IPS DF 6.9 (cell line): Measurements from ENCODE around the gene DCP1A.
"Not testable (repeated sequence)": the region's sequence is repeated elsewhere in the genome, so short reads cannot be mapped to it uniquely, and the experiment has no call there.

Experiments
- DNase-seq: peaks from one replicate; pipeline ENCODE4 v3.0.0-alpha.2; 2013; ENCODE audit warnings: low read depth, low spot score
- H3K27ac ChIP-seq: one replicate; pipeline ENCODE4 v1.5.1; 2013; ENCODE audit warnings: low read length, control low read depth
- H3K27me3 ChIP-seq: 2 replicates; pipeline ENCODE4 v1.6.1; 2013; ENCODE audit warnings: mild to moderate bottlenecking, low read length; ENCODE audit not compliant: control insufficient read depth, insufficient read depth
- H3K36me3 ChIP-seq: 2 replicates; pipeline ENCODE4 v1.6.1; 2013; ENCODE audit warnings: low read length; ENCODE audit not compliant: control insufficient read depth, insufficient read depth
- H3K4me1 ChIP-seq: 2 replicates; pipeline ENCODE4 v1.6.1; 2013; ENCODE audit warnings: low read length; ENCODE audit not compliant: control insufficient read depth, insufficient read depth
- H3K4me3 ChIP-seq: 2 replicates; pipeline ENCODE4 v1.5.1; 2013; ENCODE audit warnings: mild to moderate bottlenecking, low read length
- H3K9me3 ChIP-seq: 2 replicates; pipeline ENCODE4 v1.6.1; 2013; ENCODE audit warnings: low read length, inconsistent platforms; ENCODE audit not compliant: control insufficient read depth, insufficient read depth
- WGBS: extraction: QIAGEN DNeasy Blood & Tissue Kit; methylation state at CpG from one replicate; pipeline ENCODE4 v1.1.7; 2013; ENCODE audit warnings: mixed read lengths, missing lambda C conversion rate; ENCODE audit not compliant: insufficient read length, insufficient coverage; 5-methylcytosine and 5-hydroxymethylcytosine counted together

DCP1A gene

GRCh38 chr3:53269888-53270880 is 77.2 kb downstream of the DCP1A start:
- H3K27ac ChIP-seq, result no peak overlapping the region
- H3K27me3 ChIP-seq, result no peaks in the 10 kb centered on the region
- H3K9me3 ChIP-seq, result no peaks in the 10 kb centered on the region
- DNase-seq, result peak; percentile 90
- peaks cover 5% of the 10 kb centered on the region; the same call in 1 of the 2 replicates for H3K4me1 ChIP-seq
- H3K36me3 ChIP-seq, result no peaks in the 10 kb centered on the region
- WGBS, result 100% methylated on average over 1 of the region's 12 CpGs
- H3K4me3 ChIP-seq, result no peak overlapping the region

- not testable (repeated sequence) for H3K27ac ChIP-seq, H3K36me3 ChIP-seq, H3K27me3 ChIP-seq, DNase-seq, H3K4me3 ChIP-seq, H3K4me1 ChIP-seq, H3K9me3 ChIP-seq
- no CpG with 5 or more reads among the region's 11 CpGs for WGBS
These were observed 78.2 kb downstream of the DCP1A start for GRCh38 chr3:53269193-53269592.

GRCh38 chr3:53267766-53268165 is 79.6 kb downstream of the DCP1A start:
- Histone ChIP-seq H3K36me3 (no peaks in the 10 kb centered on the region), H3K9me3 (no peaks in the 10 kb centered on the region), H3K4me1 (peaks cover 4% of the 10 kb centered on the region; the same call in 1 of the 2 replicates), H3K27me3 (no peaks in the 10 kb centered on the region), H3K4me3 (no peak overlapping the region), H3K27ac (no peak overlapping the region)
- no peak for DNase-seq

GRCh38 chr3:53264718-53265117 is 82.6 kb downstream of the DCP1A start:
- Histone ChIP-seq H3K27ac (no peak overlapping the region), H3K4me3 (no peak overlapping the region)
- WGBS, result no CpG with 5 or more reads among the region's 3 CpGs

GRCh38 chr3:53263907-53264306 is 83.4 kb downstream of the DCP1A start:
- Histone ChIP-seq H3K36me3 (no peaks in the 10 kb centered on the region), H3K4me3 (no peak overlapping the region), H3K27ac (no peak overlapping the region), H3K4me1 (peaks cover 6% of the 10 kb centered on the region), H3K9me3 (no peaks in the 10 kb centered on the region), H3K27me3 (no peaks in the 10 kb centered on the region)
- no peak for DNase-seq
- no CpG with 5 or more reads among the region's 4 CpGs for WGBS

More at GRCh38 chr3:53264718-53265117, 82.6 kb downstream of the DCP1A start:
- H3K4me1 ChIP-seq, result no peaks in the 10 kb centered on the region; the same call in 1 of the 2 replicates
- no peaks in the 10 kb centered on the region for H3K27me3 ChIP-seq
- no peak for DNase-seq
- H3K9me3 ChIP-seq, result no peaks in the 10 kb centered on the region
- no peaks in the 10 kb centered on the region for H3K36me3 ChIP-seq

- H3K27ac ChIP-seq, result no peak overlapping the region
- H3K4me3 ChIP-seq, result no peak overlapping the region
- no peak for DNase-seq
- H3K9me3 ChIP-seq, result no peaks in the 10 kb centered on the region
- no peaks in the 10 kb centered on the region for H3K36me3 ChIP-seq
- peaks cover 7% of the 10 kb centered on the region for H3K4me1 ChIP-seq
- no peaks in the 10 kb centered on the region for H3K27me3 ChIP-seq
- WGBS, result no CpG with 5 or more reads among the region's 5 CpGs
These were observed 85.6 kb downstream of the DCP1A start for GRCh38 chr3:53261712-53262111.

- Histone ChIP-seq H3K36me3 (no peaks in the 10 kb centered on the region), H3K27me3 (no peaks in the 10 kb centered on the region), H3K4me1 (peaks cover 7% of the 10 kb centered on the region), H3K27ac (no peak overlapping the region), H3K4me3 (no peak overlapping the region), H3K9me3 (no peaks in the 10 kb centered on the region)
- no CpG with 5 or more reads among the region's 4 CpGs for WGBS
- DNase-seq, result no peak
These were observed 87.0 kb downstream of the DCP1A start for GRCh38 chr3:53260286-53260785.

- H3K27ac ChIP-seq, result no peak overlapping the region
- H3K4me1 ChIP-seq, result peaks cover 7% of the 10 kb centered on the region
- H3K36me3 ChIP-seq, result no peaks in the 10 kb centered on the region
- no CpG with 5 or more reads among the region's 9 CpGs for WGBS
- H3K27me3 ChIP-seq, result no peaks in the 10 kb centered on the region
- no peaks in the 10 kb centered on the region for H3K9me3 ChIP-seq
- no peak overlapping the region for H3K4me3 ChIP-seq
- no peak for DNase-seq
These were observed 87.7 kb downstream of the DCP1A start for GRCh38 chr3:53259427-53260259.

- Histone ChIP-seq H3K36me3 (no peaks in the 10 kb centered on the region), H3K27ac (no peak overlapping the region), H3K4me1 (peaks cover 7% of the 10 kb centered on the region), H3K4me3 (no peak overlapping the region), H3K9me3 (no peaks in the 10 kb centered on the region), H3K27me3 (no peaks in the 10 kb centered on the region)
- no peak for DNase-seq
- WGBS, result no CpG with 5 or more reads among the region's 8 CpGs
These were observed 88.5 kb downstream of the DCP1A start for GRCh38 chr3:53258600-53259426.

GRCh38 chr3:53257465-53257864 is 89.9 kb downstream of the DCP1A start:
- Histone ChIP-seq H3K4me1 (peaks cover 7% of the 10 kb centered on the region), H3K27ac (no peak overlapping the region), H3K4me3 (no peak overlapping the region), H3K27me3 (no peaks in the 10 kb centered on the region), H3K9me3 (no peaks in the 10 kb centered on the region), H3K36me3 (no peaks in the 10 kb centered on the region)
- DNase-seq, result no peak
- WGBS, result no CpG with 5 or more reads among the region's 4 CpGs
